Ascending aorta (tissue), 2 donors: ENCODE results near the gene PLEKHH2. TPM values are rescaled to one million over a fixed set of nuclear protein-coding genes. Genes with fewer than 3 reads are reported as not detected.

ENCODE experiments used
- DNase-seq, 2 donors: peaks; one replicate each; pipeline ENCODE4 v3.0.0-alpha.2; 2019; ENCODE audit warnings: low spot score in 2 of 2
- H3K27ac ChIP-seq, 2 donors: fragments of 200-600 bp; sonication (generic); one replicate each; pipeline ENCODE4 v1.5.1; 2016 to 2017; ENCODE audit warnings: mild to moderate bottlenecking in 1 of 2
- H3K27me3 ChIP-seq: fragments of 200-600 bp; sonication (generic); one replicate; pipeline ENCODE4 v1.5.1; 2017
- H3K36me3 ChIP-seq, 2 donors: fragments of 200-600 bp; sonication (generic); one replicate each; pipeline ENCODE4 v1.5.1; 2016
- H3K4me1 ChIP-seq, 2 donors: fragments of 200-600 bp; sonication (generic); one replicate each; pipeline ENCODE4 v1.5.1; 2016 to 2017; ENCODE audit warnings: mild to moderate bottlenecking in 1 of 2
- H3K4me3 ChIP-seq, 2 donors: fragments of 200-600 bp; sonication (generic); one replicate each; pipeline ENCODE4 v1.5.1; 2016 to 2017; ENCODE audit warnings: mild to moderate bottlenecking in 1 of 2
- H3K9me3 ChIP-seq, 2 donors: fragments of 200-600 bp; sonication (generic); one replicate each; pipeline ENCODE4 v1.5.1; 2016
- CTCF ChIP-seq, 3 experiments: fragments of 200-600 bp in 2 of 3; fragments of 450-650 bp in 1 of 3; sonication (generic) in 2 of 3; IDR thresholded peaks; one replicate each; pipeline ENCODE4 v1.5.1; 2016 to 2019; ENCODE audit warnings: antibody characterized with exemption in 3 of 3, mild to moderate bottlenecking in 1 of 3, moderate library complexity in 1 of 3
- intact Hi-C: fragments of 100-400 bp; cut with DNase I; formaldehyde crosslinking; loops from one replicate; pipeline ENCODE4 v1.15.1; 2023
- total RNA-seq: library from RNA; depleted of rRNA; stranded (reverse); fragments of >200 nt; gene quantifications from one replicate; pipeline ENCODE4 v1.1.0, GENCODE V29; 2016

PLEKHH2 gene
- total RNA-seq, 1 donor from 2014 or later: 15.0 TPM

GRCh38 chr2:43776324-43776723 is 139.3 kb downstream of the PLEKHH2 start:
- Histone ChIP-seq H3K4me3 (no peak overlapping the region), H3K9me3 (no peaks in the 10 kb centered on the region), H3K4me1 (no peaks in the 10 kb centered on the region), H3K27me3 (no peaks in the 10 kb centered on the region), H3K27ac (no peak overlapping the region), H3K36me3 (peaks cover 4 to 18% of the 10 kb centered on the region in 2 donors)
- intact Hi-C loops: no loop called here
- TF ChIP-seq CTCF (IDR thresholded peaks at IDR 0.05): no peak
- no peak for DNase-seq

- no peaks in the 10 kb centered on the region for H3K9me3 ChIP-seq
- H3K36me3 ChIP-seq: peaks cover 4 to 18% of the 10 kb centered on the region in 2 donors
- H3K4me3 ChIP-seq: no peak overlapping the region
- H3K27ac ChIP-seq: no peak overlapping the region
- intact Hi-C loops: no loop called here
- no peaks in the 10 kb centered on the region for H3K27me3 ChIP-seq
- H3K4me1 ChIP-seq: no peaks in the 10 kb centered on the region
- no peak for TF ChIP-seq CTCF (IDR thresholded peaks at IDR 0.05)
- no peak for DNase-seq
These were observed 140.4 kb downstream of the PLEKHH2 start for GRCh38 chr2:43777306-43777926.

- no peaks in the 10 kb centered on the region for H3K4me1 ChIP-seq
- peaks cover 4 to 18% of the 10 kb centered on the region in 2 donors for H3K36me3 ChIP-seq
- no peak for TF ChIP-seq CTCF (IDR thresholded peaks at IDR 0.05)
- DNase-seq: no peak
- no peak overlapping the region for H3K27ac ChIP-seq
- intact Hi-C loops: no loop called here
- no peaks in the 10 kb centered on the region for H3K9me3 ChIP-seq
- no peak overlapping the region for H3K4me3 ChIP-seq
- no peaks in the 10 kb centered on the region for H3K27me3 ChIP-seq
These were observed 141.2 kb downstream of the PLEKHH2 start for GRCh38 chr2:43778233-43778632.

GRCh38 chr2:43787895-43788294 is 150.8 kb downstream of the PLEKHH2 start:
- no peaks in the 10 kb centered on the region for H3K9me3 ChIP-seq
- no peak for DNase-seq
- H3K27ac ChIP-seq: no peak overlapping the region
- H3K4me1 ChIP-seq: peaks cover 0 to 7% of the 10 kb centered on the region in 2 donors
- peaks cover 12 to 17% of the 10 kb centered on the region in 2 donors for H3K36me3 ChIP-seq
- H3K27me3 ChIP-seq: no peaks in the 10 kb centered on the region
- no peak overlapping the region for H3K4me3 ChIP-seq
- intact Hi-C loops: no loop called here
- TF ChIP-seq CTCF (IDR thresholded peaks at IDR 0.05): no peak

GRCh38 chr2:43788646-43789045 is 151.6 kb downstream of the PLEKHH2 start:
- Histone ChIP-seq H3K4me1 (peaks cover 0 to 7% of the 10 kb centered on the region in 2 donors), H3K36me3 (peaks cover 17 to 19% of the 10 kb centered on the region in 2 donors), H3K27me3 (no peaks in the 10 kb centered on the region), H3K9me3 (no peaks in the 10 kb centered on the region), H3K27ac (no peak overlapping the region), H3K4me3 (no peak overlapping the region)
- intact Hi-C loops: no loop called here
- DNase-seq: no peak
- TF ChIP-seq CTCF (IDR thresholded peaks at IDR 0.05): no peak

- no peak for TF ChIP-seq CTCF (IDR thresholded peaks at IDR 0.05)
- Histone ChIP-seq H3K36me3 (peaks cover 9 to 23% of the 10 kb centered on the region in 2 donors), H3K9me3 (no peaks in the 10 kb centered on the region), H3K4me1 (peaks cover 0 to 7% of the 10 kb centered on the region in 2 donors), H3K27ac (peak overlapping the region; percentile 19 to 43), H3K27me3 (no peaks in the 10 kb centered on the region), H3K4me3 (no peak overlapping the region)
- no peak for DNase-seq
- intact Hi-C loops: no loop called here
These were observed 153.1 kb downstream of the PLEKHH2 start for GRCh38 chr2:43790147-43790546.
